ENCODE data around the gene AK6.

- TF ChIP-seq CTCF (conservative IDR thresholded peaks at IDR 0.05 in 1 of 2, IDR thresholded peaks at IDR 0.05 in 1 of 2; ENCODE audit: low read depth in 1 of 2, low read length in 2 of 2) (no peak), EZH2 (IDR thresholded peaks at IDR 0.05; ENCODE audit: low read length, missing control alignments) (no peak)
Measured at GRCh38 chr5:69368458-69369339, 621 bp downstream of the AK6 start.

Data from fibroblast of lung (primary cell).